Calu3 (cell line): Measurements from ENCODE around the gene FSIP1. TPM values are rescaled to one million over a fixed set of nuclear protein-coding genes. Genes with fewer than 3 reads are reported as not detected.

Experiments
- BruUV-seq: library from RNA; stranded (reverse); fragments of 400-500 nt; replicated peaks from 2 replicates; lab custom pipeline; 2021; lab: Mats Ljungman, UMichigan
- CTCF ChIA-PET: fragments of 300-600 bp; sonication (Branson Sonifier 250); formaldehyde crosslinking; loops from one replicate; lab custom pipeline; 2022; ENCODE audit warnings: antibody characterized with exemption; lab: Charles Lee
- DNase-seq: peaks from one replicate; pipeline ENCODE4 v3.0.0; 2022
- H3K27ac Mint-ChIP-seq: one replicate; pipeline ENCODE4 v1.8.0; 2022; ENCODE audit warnings: mixed read lengths; ENCODE audit not compliant: unreplicated experiment
- H3K27me3 Mint-ChIP-seq: one replicate; pipeline ENCODE4 v1.8.0; 2022; ENCODE audit warnings: mixed read lengths; ENCODE audit not compliant: unreplicated experiment
- H3K36me3 Mint-ChIP-seq: one replicate; pipeline ENCODE4 v1.8.0; 2022; ENCODE audit warnings: mild to moderate bottlenecking, moderate library complexity, mixed read lengths; ENCODE audit not compliant: insufficient read depth, unreplicated experiment
- H3K4me1 Mint-ChIP-seq: one replicate; pipeline ENCODE4 v1.8.0; 2022; ENCODE audit warnings: mild to moderate bottlenecking, low read depth, mixed read lengths; ENCODE audit not compliant: unreplicated experiment
- H3K4me3 Mint-ChIP-seq: one replicate; pipeline ENCODE4 v1.8.0; 2022; ENCODE audit warnings: mild to moderate bottlenecking, low read depth, moderate library complexity, mixed read lengths; ENCODE audit not compliant: unreplicated experiment
- H3K9me3 Mint-ChIP-seq: one replicate; pipeline ENCODE4 v1.8.0; 2022; ENCODE audit warnings: low read depth, mixed read lengths; ENCODE audit not compliant: unreplicated experiment
- CTCF ChIP-seq: fragments of 200-600 bp; IDR thresholded peaks from one replicate; pipeline ENCODE4 v1.8.0; 2022; ENCODE audit warnings: antibody characterized with exemption; ENCODE audit not compliant: unreplicated experiment
- intact Hi-C: fragments of 100-400 bp; cut with micrococcal nuclease; formaldehyde crosslinking; loops from one replicate; pipeline ENCODE4 v1.10.0; 2022; ENCODE audit not compliant: unreplicated experiment
- total RNA-seq: library from RNA; stranded (reverse); gene quantifications from 2 replicates; pipeline ENCODE4 v1.2.3, GENCODE V29; 2022

FSIP1 gene
- total RNA-seq, 1 experiment from 2014 or later: 0.28 TPM

DNA sequence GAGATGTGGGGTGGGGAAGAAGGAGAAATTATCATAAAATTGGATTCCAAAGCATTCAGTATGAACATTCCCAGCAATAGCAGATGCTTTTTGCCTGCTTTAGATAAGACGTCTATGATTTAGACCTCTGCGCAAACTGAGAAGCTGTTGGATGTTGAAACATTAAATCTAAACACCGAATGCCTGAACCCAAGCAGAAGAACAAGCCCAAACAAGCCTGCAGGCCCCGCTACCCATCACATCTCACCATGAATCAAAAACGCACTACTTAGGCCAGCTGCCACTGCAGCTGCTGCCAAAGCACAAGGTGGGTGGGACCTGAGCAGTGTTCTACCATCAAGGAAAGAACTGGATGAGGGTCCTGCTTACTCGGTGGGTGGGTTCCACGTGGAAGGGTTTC, 226.2 kb downstream of the FSIP1 start:
- Mint-ChIP-seq H3K9me3 (no peaks in the 10 kb centered on the region), H3K36me3 (no peaks in the 10 kb centered on the region), H3K27me3 (no peaks in the 10 kb centered on the region), H3K4me3 (no peak overlapping the region), H3K4me1 (no peaks in the 10 kb centered on the region), H3K27ac (no peak overlapping the region)
- no peak for TF ChIP-seq CTCF
- intact Hi-C loops: no loop called here
- CTCF ChIA-PET: no interaction called here
- DNase-seq: no peak
- BruUV-seq: no TSS peak

DNA sequence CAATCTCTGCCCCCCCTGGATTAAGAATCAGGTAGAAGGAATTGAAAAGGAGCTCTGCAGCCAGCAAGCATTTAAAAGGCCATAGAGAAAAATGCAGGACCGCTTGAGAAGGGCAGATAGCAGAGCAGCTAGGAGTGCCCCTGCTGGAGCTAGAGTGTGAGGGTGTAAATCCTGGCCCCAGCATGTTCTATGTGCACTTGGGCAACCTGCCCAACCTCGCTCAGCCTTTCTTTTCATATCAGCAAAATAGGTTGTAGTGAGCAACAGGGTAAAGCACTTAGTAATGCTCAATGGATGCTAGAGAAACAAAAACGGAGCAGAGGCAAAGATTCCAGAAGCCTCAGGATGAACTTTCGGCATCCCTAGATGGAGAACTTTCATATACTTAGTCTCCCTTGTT, 226.8 kb downstream of the FSIP1 start:
- Mint-ChIP-seq H3K4me1 (no peaks in the 10 kb centered on the region), H3K9me3 (no peaks in the 10 kb centered on the region), H3K36me3 (no peaks in the 10 kb centered on the region), H3K4me3 (no peak overlapping the region), H3K27ac (no peak overlapping the region), H3K27me3 (no peaks in the 10 kb centered on the region)
- CTCF ChIA-PET: no interaction called here
- intact Hi-C loops: no loop called here
- no TSS peak for BruUV-seq
- no peak for TF ChIP-seq CTCF
- no peak for DNase-seq

- DNase-seq: no peak
- TF ChIP-seq CTCF: no peak
- no TSS peak for BruUV-seq
- Mint-ChIP-seq H3K27ac (no peak overlapping the region), H3K36me3 (no peaks in the 10 kb centered on the region), H3K27me3 (no peaks in the 10 kb centered on the region), H3K4me3 (no peak overlapping the region), H3K4me1 (no peaks in the 10 kb centered on the region), H3K9me3 (no peaks in the 10 kb centered on the region)
- intact Hi-C loops: no loop called here
- CTCF ChIA-PET: no interaction called here
These were observed 227.8 kb downstream of the FSIP1 start for GRCh38 chr15:39554746-39555387.

GRCh38 chr15:39553947-39554693, 228.5 kb downstream of the FSIP1 start:
- CTCF ChIA-PET: no interaction called here
- no peak overlapping the region for H3K27ac Mint-ChIP-seq
- H3K9me3 Mint-ChIP-seq: no peaks in the 10 kb centered on the region
- H3K27me3 Mint-ChIP-seq: no peaks in the 10 kb centered on the region
- no peaks in the 10 kb centered on the region for H3K36me3 Mint-ChIP-seq
- intact Hi-C loops: no loop called here
- no TSS peak for BruUV-seq
- DNase-seq: no peak
- H3K4me3 Mint-ChIP-seq: no peak overlapping the region
- H3K4me1 Mint-ChIP-seq: no peaks in the 10 kb centered on the region
- TF ChIP-seq CTCF: no peak
